B cell (primary cell): ENCODE results near the gene CPED1. TPM values are rescaled to one million over a fixed set of nuclear protein-coding genes. Genes with fewer than 3 reads are reported as not detected.

Source experiments
- ATAC-seq: fragments of 200-7000 bp; cut with Tn5 transposase; one replicate; pipeline ENCODE4 v1.10.0; 2021; ENCODE audit warnings: low read depth, mild to moderate bottlenecking, moderate number of reproducible peaks, moderate library complexity
- CTCF ChIA-PET: fragments of 350-600 bp; sonication (Branson Sonifier 250); formaldehyde crosslinking; loops from one replicate; lab custom pipeline; 2021; ENCODE audit warnings: antibody characterized with exemption, inconsistent platforms; lab: Charles Lee
- POLR2A ChIA-PET: fragments of 350-600 bp; sonication (Branson Sonifier 250); formaldehyde crosslinking; loops from one replicate; lab custom pipeline; 2021; ENCODE audit warnings: antibody characterized with exemption; lab: Charles Lee
- DNase-seq: peaks from one replicate; pipeline ENCODE4 v3.0.0; 2013
- H2AFZ ChIP-seq: 2 replicates; pipeline ENCODE4 v1.6.1; 2012; ENCODE audit warnings: mild to moderate bottlenecking, low read depth, low read length; ENCODE audit not compliant: insufficient read depth, poor library complexity, severe bottlenecking
- H3K27ac ChIP-seq, 2 donors: 1 replicate in 1 of 2; 2 replicates in 1 of 2; pipeline ENCODE4 v1.5.1; 2012 to 2013; ENCODE audit warnings: low read length in 2 of 2, mild to moderate bottlenecking in 2 of 2, moderate library complexity in 1 of 2
- H3K27me3 ChIP-seq, 4 experiments: fragments of 200-600 bp in 1 of 4; sonication (generic) in 1 of 4; replicated peaks in 1 of 4; 1 replicate in 2 of 4; 2 replicates in 2 of 4; pipeline versions ENCODE4 v1.6.1 to v1.7.0; 2013 to 2016; ENCODE audit warnings: low read length in 3 of 4, mild to moderate bottlenecking in 2 of 4, mixed read lengths in 1 of 4, moderate library complexity in 1 of 4; ENCODE audit not compliant: insufficient read depth in 4 of 4, control insufficient read depth in 3 of 4; ENCODE audit errors: control extremely low read depth in 1 of 4
- H3K36me3 ChIP-seq, 2 experiments: replicated peaks in 1 of 2; 1 replicate in 1 of 2; 2 replicates in 1 of 2; pipeline versions ENCODE4 v1.6.1 to v1.7.1; 2013; ENCODE audit warnings: low read length in 1 of 2; ENCODE audit not compliant: insufficient read depth in 2 of 2, control insufficient read depth in 1 of 2; ENCODE audit errors: control extremely low read depth in 1 of 2, extremely low read depth in 1 of 2
- H3K4me1 ChIP-seq, 2 donors: fragments of 200-600 bp in 1 of 2; sonication (generic) in 1 of 2; 1 replicate in 1 of 2; 2 replicates in 1 of 2; pipeline versions ENCODE4 v1.5.1 to v1.6.1; 2013 to 2017; ENCODE audit warnings: low read length in 2 of 2; ENCODE audit not compliant: control insufficient read depth in 2 of 2, insufficient read depth in 2 of 2
- H3K4me2 ChIP-seq: replicated peaks from 2 replicates; pipeline ENCODE3; 2012; ENCODE audit warnings: mild to moderate bottlenecking, low read depth, low read length; ENCODE audit not compliant: poor library complexity, severe bottlenecking
- H3K4me3 ChIP-seq, 5 experiments: fragments of 200-600 bp in 1 of 5; sonication (generic) in 1 of 5; 1 replicate in 3 of 5; 2 replicates in 2 of 5; pipeline versions ENCODE4 v1.5.1 to v1.7.0; 2011 to 2016; ENCODE audit warnings: low read length in 4 of 5, mild to moderate bottlenecking in 4 of 5, low read depth in 2 of 5, control low read depth in 1 of 5, moderate library complexity in 1 of 5; ENCODE audit not compliant: insufficient read depth in 1 of 5; ENCODE audit errors: control extremely low read depth in 1 of 5, extremely low read depth in 1 of 5
- H3K79me2 ChIP-seq: fragments of 200-600 bp; sonication (generic); one replicate; pipeline ENCODE4 v1.6.0; 2016; ENCODE audit warnings: low read length; ENCODE audit not compliant: control insufficient read depth, insufficient read depth
- H3K9ac ChIP-seq: fragments of 200-600 bp; sonication (generic); 2 replicates; pipeline ENCODE4 v1.6.1; 2017; ENCODE audit warnings: mild to moderate bottlenecking, low read length, moderate library complexity
- H3K9me3 ChIP-seq, 3 donors: one replicate each; pipeline versions ENCODE4 v1.6.1 to v1.7.1; 2013; ENCODE audit warnings: low read length in 2 of 3; ENCODE audit not compliant: control insufficient read depth in 2 of 3, insufficient read depth in 1 of 3; ENCODE audit errors: control extremely low read depth in 1 of 3
- H4K20me1 ChIP-seq: 2 replicates; pipeline ENCODE4 v1.6.0; 2012; ENCODE audit warnings: mild to moderate bottlenecking, low read length; ENCODE audit not compliant: insufficient read depth, control insufficient read depth, poor library complexity, severe bottlenecking
- H3K27ac Mint-ChIP-seq: one replicate; pipeline ENCODE4 v1.8.0; 2021; ENCODE audit warnings: mixed read lengths
- H3K27me3 Mint-ChIP-seq: one replicate; pipeline ENCODE4 v1.8.0; 2021; ENCODE audit warnings: mixed read lengths
- H3K4me1 Mint-ChIP-seq: one replicate; pipeline ENCODE4 v1.8.0; 2021; ENCODE audit warnings: mixed read lengths
- H3K4me3 Mint-ChIP-seq: one replicate; pipeline ENCODE4 v1.8.0; 2021; ENCODE audit warnings: mixed read lengths
- H3K9me3 Mint-ChIP-seq: one replicate; pipeline ENCODE4 v1.8.0; 2022; ENCODE audit warnings: mixed read lengths; ENCODE audit not compliant: insufficient read depth
- CTCF ChIP-seq: fragments of 200-600 bp; IDR thresholded peaks from one replicate; pipeline ENCODE4 v1.8.0; 2022; ENCODE audit warnings: antibody characterized with exemption, mild to moderate bottlenecking
- EZH2 ChIP-seq: IDR thresholded peaks from 2 replicates; pipeline ENCODE4 v1.6.1; 2012; ENCODE audit warnings: borderline replicate concordance, low read depth, mild to moderate bottlenecking, moderate library complexity, low read length; ENCODE audit not compliant: insufficient read depth, poor library complexity, severe bottlenecking
- WGBS: methylation state at CpG from one replicate; pipeline ENCODE4 v1.1.5; 2013; ENCODE audit warnings: missing lambda C conversion rate; ENCODE audit not compliant: insufficient coverage; 5-methylcytosine and 5-hydroxymethylcytosine counted together
- intact Hi-C: fragments of 100-400 bp; cut with micrococcal nuclease; formaldehyde crosslinking; loops from one replicate; pipeline ENCODE4 v1.10.0; 2022
- polyA plus RNA-seq: library from polyadenylated mRNA; depleted of rRNA; stranded (reverse); fragments of >200 nt; gene quantifications from 2 replicates; pipeline ENCODE4 v1.2.3, GENCODE V29; 2012
- total RNA-seq, 2 donors: library from RNA; stranded (reverse); fragments of 120-200 nt in 1 of 2; gene quantifications; 1 replicate in 1 of 2; 2 replicates in 1 of 2; pipeline versions ENCODE4 v1.2.3 to v1.2.4, GENCODE V29; 2013 to 2022

CPED1 gene
- total and polyA plus RNA-seq, 2 donors (not counting 1 experiment from before 2014, with no cell fraction given), result 0.44 to 3.8 TPM

DNA sequence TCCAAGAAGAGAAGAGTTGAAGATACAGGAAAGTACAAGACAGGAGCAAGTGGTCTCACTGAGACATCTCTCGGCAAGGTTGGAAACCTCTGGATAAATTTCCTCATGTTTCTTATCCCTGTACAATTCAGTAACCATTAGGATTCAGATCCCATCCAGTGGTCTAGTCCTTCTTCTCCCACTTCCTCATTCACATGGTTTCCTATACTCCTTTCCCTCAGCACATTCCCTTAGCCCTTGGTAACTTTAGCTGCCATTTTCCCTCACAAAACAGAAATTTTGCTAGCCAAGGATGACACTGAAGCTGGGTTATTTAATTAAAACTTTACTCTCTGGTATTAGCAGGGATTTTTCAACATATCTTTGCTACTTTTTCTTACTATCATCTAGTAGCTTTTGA, 82.6 kb downstream of the CPED1 start:
- Histone ChIP-seq H3K4me3 (no peak overlapping the region), H3K4me2 (no peak overlapping the region), H3K9me3 (no peaks in the 10 kb centered on the region), H3K27me3 (no peaks in the 10 kb centered on the region), H3K9ac (no peak overlapping the region), H4K20me1 (no peaks in the 10 kb centered on the region), H3K36me3 (no peaks in the 10 kb centered on the region), H3K27ac (no peak overlapping the region), H3K4me1 (no peaks in the 10 kb centered on the region), H2AFZ (no peak overlapping the region), H3K79me2 (no peaks in the 10 kb centered on the region)
- no peaks in the 10 kb centered on the region for H3K4me1 Mint-ChIP-seq
- CTCF ChIA-PET, result interaction anchor here (0.9 to 1.3 kb wide), 2 partner anchors 12 to 25 kb away, joined by 3 read pairs; no protein-coding TSS in a partner anchor
- H3K27me3 Mint-ChIP-seq, result peaks cover 11% of the 10 kb centered on the region
- no peak overlapping the region for H3K27ac Mint-ChIP-seq
- TF ChIP-seq EZH2 (no peak), CTCF (no peak)
- DNase-seq, result no peak
- H3K4me3 Mint-ChIP-seq, result no peak overlapping the region
- H3K9me3 Mint-ChIP-seq, result no peaks in the 10 kb centered on the region
- POLR2A ChIA-PET, result no interaction called here
- intact Hi-C loops, result no loop called here
- no CpG with 5 or more reads among the region's 1 CpG for WGBS
- ATAC-seq, result no peak

DNA sequence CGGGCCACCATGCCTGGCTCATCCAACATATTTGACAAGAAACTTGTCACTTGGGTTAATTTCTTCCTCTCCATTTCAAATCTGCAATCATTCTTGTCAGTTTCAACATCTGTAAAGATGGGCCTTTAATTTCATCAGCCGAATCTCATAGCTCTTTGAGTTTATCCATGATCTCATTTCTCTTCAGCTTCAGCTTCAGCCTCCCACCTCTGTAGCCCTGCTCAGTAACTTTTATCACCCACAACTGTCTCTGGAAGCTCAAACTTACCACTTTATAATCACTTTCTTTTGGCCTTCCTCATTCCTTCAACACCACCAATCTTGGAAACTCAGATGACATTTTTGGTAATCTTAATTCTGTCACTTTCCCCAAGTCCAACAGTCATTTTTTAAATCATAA, 83.2 kb downstream of the CPED1 start:
- Histone ChIP-seq H3K36me3 (no peaks in the 10 kb centered on the region), H3K27me3 (no peaks in the 10 kb centered on the region), H2AFZ (no peak overlapping the region), H4K20me1 (no peaks in the 10 kb centered on the region), H3K4me2 (no peak overlapping the region), H3K79me2 (no peaks in the 10 kb centered on the region), H3K27ac (no peak overlapping the region), H3K4me1 (no peaks in the 10 kb centered on the region), H3K9ac (no peak overlapping the region), H3K9me3 (no peaks in the 10 kb centered on the region), H3K4me3 (no peak overlapping the region)
- H3K27ac Mint-ChIP-seq, result no peak overlapping the region
- H3K4me1 Mint-ChIP-seq, result no peaks in the 10 kb centered on the region
- no peaks in the 10 kb centered on the region for H3K9me3 Mint-ChIP-seq
- H3K27me3 Mint-ChIP-seq, result peaks cover 11% of the 10 kb centered on the region
- TF ChIP-seq CTCF, result no peak
- DNase-seq (no peak), ATAC-seq (no peak)
- POLR2A ChIA-PET, result no interaction called here
- CTCF ChIA-PET, result interaction anchor here (0.9 to 1.3 kb wide), 2 partner anchors 11 to 25 kb away, joined by 3 read pairs; no protein-coding TSS in a partner anchor
- WGBS, result 50% methylated on average over 2 of the region's 2 CpGs
- no peak overlapping the region for H3K4me3 Mint-ChIP-seq
- intact Hi-C loops, result no loop called here
